ENCODE measurements around the gene MRPS24.

Gene MRPS24

DNA sequence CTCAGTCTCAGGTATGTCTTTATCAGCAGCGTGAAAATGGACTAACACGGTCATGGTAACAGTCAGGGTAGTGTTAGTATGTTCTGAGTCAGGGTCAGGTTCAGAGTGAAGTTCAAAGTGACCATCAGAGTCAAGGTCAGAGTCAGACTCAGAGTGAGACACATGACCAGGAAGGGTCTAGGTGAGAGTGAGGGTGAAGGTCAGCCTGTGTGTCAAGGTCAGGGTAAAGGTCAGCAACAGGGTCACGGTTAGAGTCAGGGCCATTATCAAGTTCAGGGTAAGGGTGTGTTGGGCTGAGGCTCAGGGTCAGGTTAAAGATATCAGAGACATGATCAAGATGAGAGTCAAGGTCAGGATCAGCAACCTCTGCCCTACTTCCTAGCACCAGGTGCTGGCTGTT, 4.0 kb downstream of the MRPS24 start:
- Histone ChIP-seq H3K27me3 (ENCODE audit: control insufficient read depth, insufficient read depth, low read length, poor library complexity, severe bottlenecking) (no peaks in the 10 kb centered on the region), H3K36me3 (ENCODE audit: control insufficient read depth, insufficient read depth, low read length) (no peaks in the 10 kb centered on the region), H3K4me3 (ENCODE audit: insufficient read depth, low read depth, low read length) (no peak overlapping the region), H3K9me3 (ENCODE audit: control insufficient read depth, low read length) (no peaks in the 10 kb centered on the region), H3K4me1 (ENCODE audit: control insufficient read depth, insufficient read depth, low read length) (peaks cover 5% of the 10 kb centered on the region), H3K27ac (ENCODE audit: insufficient read depth, low read depth, low read length, poor library complexity, severe bottlenecking) (no peak overlapping the region)
- WGBS, 2 experiments = 97 to 98% methylated on average over 3 of the region's 3 CpGs

DNA sequence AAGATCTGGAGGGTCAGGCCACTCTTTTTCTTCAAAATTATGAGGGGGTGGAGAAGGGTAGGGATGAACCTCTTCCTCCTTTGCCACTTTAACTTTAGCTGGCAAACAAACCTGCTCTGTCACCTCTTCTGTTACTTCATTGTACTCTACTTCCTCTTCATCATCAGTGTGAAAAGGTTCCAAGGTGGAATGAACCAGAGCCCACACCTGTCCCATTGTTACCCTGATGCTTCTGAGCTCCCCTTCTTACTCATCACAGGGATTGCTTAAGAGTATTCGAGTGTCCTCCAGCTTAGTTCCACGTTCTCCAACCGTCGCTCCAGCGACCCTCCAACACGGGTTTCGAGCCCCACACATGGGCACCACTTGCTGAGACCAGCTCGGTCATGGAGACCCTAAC, 5.2 kb downstream of the MRPS24 start:
- Histone ChIP-seq H3K27ac (ENCODE audit: insufficient read depth, low read depth, low read length, poor library complexity, severe bottlenecking) (no peak overlapping the region), H3K4me3 (ENCODE audit: insufficient read depth, low read depth, low read length) (no peak overlapping the region), H3K36me3 (ENCODE audit: control insufficient read depth, insufficient read depth, low read length) (no peaks in the 10 kb centered on the region), H3K27me3 (ENCODE audit: control insufficient read depth, insufficient read depth, low read length, poor library complexity, severe bottlenecking) (no peaks in the 10 kb centered on the region), H3K4me1 (ENCODE audit: control insufficient read depth, insufficient read depth, low read length) (peaks cover 5% of the 10 kb centered on the region), H3K9me3 (ENCODE audit: control insufficient read depth, low read length) (no peaks in the 10 kb centered on the region)
- 93 to 96% methylated on average over 8 of the region's 8 CpGs for WGBS, 2 experiments

DNA sequence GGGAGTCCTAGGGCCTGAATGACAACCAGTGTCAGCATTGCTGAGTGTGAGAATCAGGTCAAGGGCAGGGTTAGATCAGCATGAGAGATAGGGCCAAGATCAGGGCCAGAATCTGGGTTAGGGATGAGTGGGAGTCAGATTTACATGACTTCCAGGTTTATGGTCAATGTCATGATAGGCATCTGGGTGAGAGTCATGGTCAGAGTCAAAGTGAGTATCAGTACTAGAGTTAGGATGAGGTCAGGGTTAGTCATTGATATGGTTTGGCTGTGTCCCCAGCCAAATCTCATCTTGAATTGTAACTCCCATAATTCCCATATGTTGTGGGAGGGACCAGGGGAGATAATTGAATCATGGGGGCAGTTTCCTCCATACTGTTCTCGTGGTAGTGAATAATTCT, 12.3 kb downstream of the MRPS24 start:
- Histone ChIP-seq H3K27me3 (ENCODE audit: control insufficient read depth, insufficient read depth, low read length, poor library complexity, severe bottlenecking) (no peaks in the 10 kb centered on the region), H3K9me3 (ENCODE audit: control insufficient read depth, low read length) (no peaks in the 10 kb centered on the region), H3K27ac (ENCODE audit: insufficient read depth, low read depth, low read length, poor library complexity, severe bottlenecking) (no peak overlapping the region), H3K4me3 (ENCODE audit: insufficient read depth, low read depth, low read length) (no peak overlapping the region), H3K4me1 (ENCODE audit: control insufficient read depth, insufficient read depth, low read length) (no peaks in the 10 kb centered on the region), H3K36me3 (ENCODE audit: control insufficient read depth, insufficient read depth, low read length) (no peaks in the 10 kb centered on the region)
- WGBS, 2 experiments = 97 to 100% methylated on average over 1 of the region's 1 CpG

DNA sequence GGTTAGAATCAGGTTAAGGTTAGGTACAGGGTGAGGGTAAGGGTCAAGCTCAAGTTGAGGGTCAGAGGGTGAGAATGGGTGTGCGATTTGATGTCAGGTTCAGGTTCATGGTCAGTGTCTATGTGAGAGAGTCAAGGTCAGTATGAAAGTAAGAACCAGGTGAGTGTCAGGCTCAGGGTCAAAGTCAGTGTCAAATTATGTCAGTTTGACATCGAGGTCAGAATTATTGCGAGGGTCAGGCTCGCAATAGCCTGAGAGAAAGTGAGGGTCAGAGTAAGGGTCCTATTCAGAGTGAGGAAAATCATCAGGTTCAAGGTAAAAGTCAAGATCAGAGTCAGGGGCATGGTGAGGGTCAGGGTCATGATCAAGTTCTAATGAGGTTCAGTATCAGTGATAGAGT, 13.0 kb downstream of the MRPS24 start:
- no peaks in the 10 kb centered on the region for H3K27me3 ChIP-seq (ENCODE audit: control insufficient read depth, insufficient read depth, low read length, poor library complexity, severe bottlenecking)
- no peaks in the 10 kb centered on the region for H3K4me1 ChIP-seq (ENCODE audit: control insufficient read depth, insufficient read depth, low read length)
- WGBS, 2 experiments = 94 to 96% methylated on average over 4 of the region's 4 CpGs
- H3K36me3 ChIP-seq (ENCODE audit: control insufficient read depth, insufficient read depth, low read length) = no peaks in the 10 kb centered on the region
- no peak overlapping the region for H3K4me3 ChIP-seq (ENCODE audit: insufficient read depth, low read depth, low read length)
- H3K9me3 ChIP-seq (ENCODE audit: control insufficient read depth, low read length) = no peaks in the 10 kb centered on the region
- H3K27ac ChIP-seq (ENCODE audit: insufficient read depth, low read depth, low read length, poor library complexity, severe bottlenecking) = no peak overlapping the region

DNA sequence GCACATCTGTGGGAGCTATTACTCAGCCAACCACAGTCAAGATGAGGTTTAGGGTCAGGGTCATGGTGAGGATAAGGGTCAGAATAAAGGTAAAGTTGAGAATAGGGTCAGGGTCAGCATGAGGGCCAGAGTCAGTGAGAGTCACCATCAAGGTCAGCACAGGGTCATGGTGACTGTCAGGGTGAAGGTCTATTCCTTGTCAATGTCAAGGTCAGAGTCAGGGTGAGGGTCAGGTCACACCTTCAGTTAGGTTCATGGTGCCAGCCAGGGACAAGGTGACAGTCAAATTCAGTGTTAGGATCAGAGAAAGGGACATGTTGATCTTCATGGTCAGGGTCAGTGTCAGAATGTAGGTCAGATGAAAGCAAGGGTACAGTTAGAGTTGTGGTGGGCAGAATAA, 14.1 kb downstream of the MRPS24 start:
- Histone ChIP-seq H3K36me3 (ENCODE audit: control insufficient read depth, insufficient read depth, low read length) (no peaks in the 10 kb centered on the region), H3K4me1 (ENCODE audit: control insufficient read depth, insufficient read depth, low read length) (no peaks in the 10 kb centered on the region), H3K27ac (ENCODE audit: insufficient read depth, low read depth, low read length, poor library complexity, severe bottlenecking) (no peak overlapping the region), H3K27me3 (ENCODE audit: control insufficient read depth, insufficient read depth, low read length, poor library complexity, severe bottlenecking) (no peaks in the 10 kb centered on the region), H3K9me3 (ENCODE audit: control insufficient read depth, low read length) (no peaks in the 10 kb centered on the region), H3K4me3 (ENCODE audit: insufficient read depth, low read depth, low read length) (no peak overlapping the region)

DNA sequence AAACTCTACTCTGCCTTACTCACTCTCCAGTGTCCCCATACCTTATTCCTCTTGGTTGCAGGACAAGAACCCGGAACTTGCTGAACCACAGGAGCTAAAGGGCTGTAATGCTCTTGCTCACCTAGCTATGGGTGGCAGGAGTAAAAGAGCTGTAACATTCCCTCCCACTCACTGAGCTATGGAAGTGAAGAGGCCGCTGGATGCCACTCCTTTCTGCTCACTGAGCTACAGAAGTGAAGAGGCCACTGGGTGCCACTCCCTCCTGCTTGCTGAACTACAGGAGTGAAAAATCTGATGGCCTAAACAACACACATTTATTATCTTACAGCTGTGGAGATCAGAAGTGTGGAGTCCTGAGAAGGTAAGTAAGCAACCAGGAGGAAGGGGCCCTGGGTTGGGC, 17.5 kb downstream of the MRPS24 start:
- H3K9me3 ChIP-seq (ENCODE audit: control insufficient read depth, low read length) = no peaks in the 10 kb centered on the region
- no peaks in the 10 kb centered on the region for H3K36me3 ChIP-seq (ENCODE audit: control insufficient read depth, insufficient read depth, low read length)
- WGBS, 2 experiments = 95 to 98% methylated on average over 2 of the region's 2 CpGs

DNA sequence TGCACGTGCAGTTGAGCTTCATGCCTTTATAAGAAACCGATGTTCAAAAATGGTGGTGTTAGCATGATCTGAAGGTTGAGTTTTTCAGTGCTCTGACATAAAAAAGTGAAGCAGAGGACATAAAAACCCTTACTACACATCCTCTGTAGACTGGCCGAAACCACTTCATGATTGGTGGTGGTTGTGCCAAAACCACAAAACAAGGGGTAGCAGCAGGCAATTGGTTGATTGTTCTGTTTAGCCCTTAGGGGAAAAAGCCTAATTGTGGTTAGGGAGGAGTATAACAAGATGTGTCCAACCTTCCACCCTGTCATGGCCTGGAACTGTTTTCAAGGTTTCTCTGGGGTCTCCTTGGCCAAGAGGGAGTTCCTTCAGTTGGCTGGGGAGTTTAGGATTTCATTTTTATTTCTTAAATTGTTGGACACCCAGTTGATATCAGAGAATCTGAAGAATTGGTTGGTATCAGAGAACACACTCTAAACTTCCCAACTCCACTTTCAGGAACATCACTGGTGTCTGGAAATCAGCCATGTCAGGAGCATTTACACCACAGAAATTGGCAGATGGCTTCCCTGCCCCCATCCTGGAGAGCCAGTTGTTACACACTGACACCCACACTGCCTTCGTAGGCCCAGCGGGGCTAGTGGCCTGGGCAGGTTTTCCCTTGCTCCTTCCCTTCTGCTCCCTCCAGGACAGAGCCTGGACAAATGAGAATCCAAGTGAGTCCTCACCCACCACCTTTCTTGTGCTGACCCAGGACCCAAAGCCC, 18.8 kb downstream of the MRPS24 start:
- H3K9me3 ChIP-seq (ENCODE audit: control insufficient read depth, low read length) = no peaks in the 10 kb centered on the region
- no peak overlapping the region for H3K4me3 ChIP-seq (ENCODE audit: insufficient read depth, low read depth, low read length)
- H3K27me3 ChIP-seq (ENCODE audit: control insufficient read depth, insufficient read depth, low read length, poor library complexity, severe bottlenecking) = no peaks in the 10 kb centered on the region
- H3K36me3 ChIP-seq (ENCODE audit: control insufficient read depth, insufficient read depth, low read length) = no peaks in the 10 kb centered on the region
- H3K4me1 ChIP-seq (ENCODE audit: control insufficient read depth, insufficient read depth, low read length) = no peaks in the 10 kb centered on the region
- no peak overlapping the region for H3K27ac ChIP-seq (ENCODE audit: insufficient read depth, low read depth, low read length, poor library complexity, severe bottlenecking)
- 92 to 94% methylated on average over 5 of the region's 5 CpGs for WGBS, 2 experiments

More for the DNA sequence above, 17.5 kb downstream of the MRPS24 start:
- Histone ChIP-seq H3K4me3 (ENCODE audit: insufficient read depth, low read depth, low read length) (no peak overlapping the region), H3K27ac (ENCODE audit: insufficient read depth, low read depth, low read length, poor library complexity, severe bottlenecking) (no peak overlapping the region), H3K27me3 (ENCODE audit: control insufficient read depth, insufficient read depth, low read length, poor library complexity, severe bottlenecking) (no peaks in the 10 kb centered on the region), H3K4me1 (ENCODE audit: control insufficient read depth, insufficient read depth, low read length) (no peaks in the 10 kb centered on the region)

DNA sequence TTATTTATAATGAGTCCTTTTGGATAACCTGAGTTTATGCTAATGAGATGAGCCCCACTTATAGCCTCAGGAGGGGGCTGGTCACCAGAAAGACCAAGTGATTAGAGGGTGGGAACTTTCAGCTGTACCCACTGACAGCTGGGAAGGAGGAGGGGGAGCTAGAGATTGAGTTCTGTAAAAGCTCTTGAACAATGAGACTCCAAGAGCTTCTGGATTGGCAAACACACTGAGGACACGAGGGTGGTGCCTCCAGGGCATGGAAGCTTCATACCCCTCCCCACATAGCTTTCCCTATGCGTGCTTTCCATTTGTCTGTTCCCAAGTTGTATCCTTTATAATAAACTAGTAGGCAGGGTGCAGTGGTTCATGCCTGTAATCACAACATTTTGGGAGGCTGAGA, 20.3 kb downstream of the MRPS24 start:
- WGBS, 2 experiments = 74 to 75% methylated on average over 2 of the region's 2 CpGs
- no peaks in the 10 kb centered on the region for H3K9me3 ChIP-seq (ENCODE audit: control insufficient read depth, low read length)
- no peak overlapping the region for H3K4me3 ChIP-seq (ENCODE audit: insufficient read depth, low read depth, low read length)
- H3K27me3 ChIP-seq (ENCODE audit: control insufficient read depth, insufficient read depth, low read length, poor library complexity, severe bottlenecking) = no peaks in the 10 kb centered on the region
- H3K27ac ChIP-seq (ENCODE audit: insufficient read depth, low read depth, low read length, poor library complexity, severe bottlenecking) = no peak overlapping the region
- no peaks in the 10 kb centered on the region for H3K36me3 ChIP-seq (ENCODE audit: control insufficient read depth, insufficient read depth, low read length)
- H3K4me1 ChIP-seq (ENCODE audit: control insufficient read depth, insufficient read depth, low read length) = no peaks in the 10 kb centered on the region

DNA sequence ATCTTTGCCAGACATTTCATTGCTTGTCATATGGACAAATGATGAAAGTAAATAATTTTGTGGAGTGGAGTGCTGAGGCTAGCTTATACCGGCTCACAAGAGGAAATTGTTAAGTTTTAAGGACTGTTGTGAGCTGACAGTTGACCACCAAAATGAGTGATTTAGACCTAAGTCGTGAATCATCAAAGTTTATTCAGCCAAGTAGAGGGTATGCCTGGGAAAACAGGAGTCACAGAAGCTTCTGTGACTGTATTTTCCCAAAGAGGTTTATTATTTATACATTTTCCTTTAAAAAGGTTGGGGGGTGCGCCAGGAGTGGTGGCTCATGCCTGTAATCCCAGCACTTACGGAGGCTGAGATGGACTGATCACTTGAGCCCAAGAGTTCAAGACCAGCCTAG, 21.8 kb downstream of the MRPS24 start:
- 70 to 72% methylated on average over 4 of the region's 4 CpGs for WGBS, 2 experiments
- H3K27ac ChIP-seq (ENCODE audit: insufficient read depth, low read depth, low read length, poor library complexity, severe bottlenecking) = no peak overlapping the region
- H3K36me3 ChIP-seq (ENCODE audit: control insufficient read depth, insufficient read depth, low read length) = no peaks in the 10 kb centered on the region
- no peaks in the 10 kb centered on the region for H3K27me3 ChIP-seq (ENCODE audit: control insufficient read depth, insufficient read depth, low read length, poor library complexity, severe bottlenecking)
- no peak overlapping the region for H3K4me3 ChIP-seq (ENCODE audit: insufficient read depth, low read depth, low read length)
- no peaks in the 10 kb centered on the region for H3K4me1 ChIP-seq (ENCODE audit: control insufficient read depth, insufficient read depth, low read length)
- H3K9me3 ChIP-seq (ENCODE audit: control insufficient read depth, low read length) = no peaks in the 10 kb centered on the region

DNA sequence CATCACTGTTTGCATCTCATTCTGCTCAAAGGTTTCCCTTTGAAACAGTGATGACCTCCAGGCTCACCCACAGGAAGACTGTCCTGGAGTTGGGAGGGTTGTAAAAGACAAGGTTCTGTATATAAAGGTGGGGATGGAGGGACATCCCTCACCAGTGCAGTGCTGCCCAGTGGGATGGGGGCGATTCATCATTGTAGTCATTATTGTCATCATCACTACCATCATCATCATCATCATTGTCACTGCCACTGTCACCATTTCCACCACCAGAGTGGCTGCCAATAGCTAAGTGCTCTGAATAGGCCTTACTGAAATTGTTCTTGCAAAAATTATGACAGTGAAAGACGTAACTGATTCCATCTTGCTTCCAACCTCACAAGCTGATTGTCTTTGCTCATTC, 24.7 kb downstream of the MRPS24 start:
- 88 to 91% methylated on average over 2 of the region's 2 CpGs for WGBS, 2 experiments
- H3K27me3 ChIP-seq (ENCODE audit: control insufficient read depth, insufficient read depth, low read length, poor library complexity, severe bottlenecking) = no peaks in the 10 kb centered on the region

DNA sequence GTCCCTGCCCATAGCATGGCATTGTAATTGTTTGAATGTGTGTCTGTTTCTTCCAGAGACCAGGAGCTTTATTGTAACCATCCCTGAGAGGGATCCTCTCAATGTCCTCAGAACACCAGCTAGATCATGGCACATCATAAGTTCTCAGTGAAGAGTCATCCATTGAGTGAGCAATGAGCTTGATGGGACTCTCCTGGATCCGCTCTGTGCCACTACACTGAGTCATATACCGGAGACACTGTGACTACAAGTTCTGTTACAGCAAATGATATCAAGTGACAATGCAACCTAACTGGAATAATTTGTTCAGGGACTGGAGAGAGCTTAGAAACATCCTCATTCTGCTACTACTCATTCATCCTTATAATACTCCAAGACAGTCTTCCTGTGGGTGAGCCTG, 25.1 kb downstream of the MRPS24 start:
- no peak overlapping the region for H3K27ac ChIP-seq (ENCODE audit: insufficient read depth, low read depth, low read length, poor library complexity, severe bottlenecking)
- WGBS, 2 experiments = 93% methylated on average over 2 of the region's 2 CpGs

More for the DNA sequence above, 24.7 kb downstream of the MRPS24 start:
- Histone ChIP-seq H3K9me3 (ENCODE audit: control insufficient read depth, low read length) (no peaks in the 10 kb centered on the region), H3K4me1 (ENCODE audit: control insufficient read depth, insufficient read depth, low read length) (no peaks in the 10 kb centered on the region), H3K27ac (ENCODE audit: insufficient read depth, low read depth, low read length, poor library complexity, severe bottlenecking) (no peak overlapping the region), H3K36me3 (ENCODE audit: control insufficient read depth, insufficient read depth, low read length) (no peaks in the 10 kb centered on the region), H3K4me3 (ENCODE audit: insufficient read depth, low read depth, low read length) (no peak overlapping the region)

More for the DNA sequence above, 25.1 kb downstream of the MRPS24 start:
- Histone ChIP-seq H3K4me3 (ENCODE audit: insufficient read depth, low read depth, low read length) (no peak overlapping the region), H3K9me3 (ENCODE audit: control insufficient read depth, low read length) (no peaks in the 10 kb centered on the region), H3K36me3 (ENCODE audit: control insufficient read depth, insufficient read depth, low read length) (no peaks in the 10 kb centered on the region), H3K27me3 (ENCODE audit: control insufficient read depth, insufficient read depth, low read length, poor library complexity, severe bottlenecking) (no peaks in the 10 kb centered on the region), H3K4me1 (ENCODE audit: control insufficient read depth, insufficient read depth, low read length) (no peaks in the 10 kb centered on the region)

Data from ectodermal cell (in vitro differentiated cells).